ENCODE data around the gene SEMA3B.

DNA sequence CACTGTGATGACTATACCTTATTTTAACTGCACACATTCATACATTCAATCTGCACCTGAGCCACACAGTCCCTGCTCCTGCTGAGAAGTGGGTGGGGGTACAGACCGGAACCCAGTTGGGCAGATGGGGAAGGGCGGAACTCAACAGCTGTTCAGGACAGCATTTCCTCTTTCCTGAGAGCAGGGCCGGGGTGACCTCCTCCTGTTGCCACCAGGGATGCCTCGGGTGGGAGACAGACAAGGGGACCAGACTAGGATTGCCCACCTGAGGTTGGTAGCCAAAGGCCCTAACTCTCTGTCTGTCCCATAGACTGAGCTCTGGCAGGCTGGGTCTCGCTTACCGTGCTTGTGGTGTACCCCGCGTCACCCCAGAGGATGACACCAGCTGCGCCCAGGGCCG is 49.7 kb downstream of the SEMA3B start:
- TF ChIP-seq, protein P1, sequence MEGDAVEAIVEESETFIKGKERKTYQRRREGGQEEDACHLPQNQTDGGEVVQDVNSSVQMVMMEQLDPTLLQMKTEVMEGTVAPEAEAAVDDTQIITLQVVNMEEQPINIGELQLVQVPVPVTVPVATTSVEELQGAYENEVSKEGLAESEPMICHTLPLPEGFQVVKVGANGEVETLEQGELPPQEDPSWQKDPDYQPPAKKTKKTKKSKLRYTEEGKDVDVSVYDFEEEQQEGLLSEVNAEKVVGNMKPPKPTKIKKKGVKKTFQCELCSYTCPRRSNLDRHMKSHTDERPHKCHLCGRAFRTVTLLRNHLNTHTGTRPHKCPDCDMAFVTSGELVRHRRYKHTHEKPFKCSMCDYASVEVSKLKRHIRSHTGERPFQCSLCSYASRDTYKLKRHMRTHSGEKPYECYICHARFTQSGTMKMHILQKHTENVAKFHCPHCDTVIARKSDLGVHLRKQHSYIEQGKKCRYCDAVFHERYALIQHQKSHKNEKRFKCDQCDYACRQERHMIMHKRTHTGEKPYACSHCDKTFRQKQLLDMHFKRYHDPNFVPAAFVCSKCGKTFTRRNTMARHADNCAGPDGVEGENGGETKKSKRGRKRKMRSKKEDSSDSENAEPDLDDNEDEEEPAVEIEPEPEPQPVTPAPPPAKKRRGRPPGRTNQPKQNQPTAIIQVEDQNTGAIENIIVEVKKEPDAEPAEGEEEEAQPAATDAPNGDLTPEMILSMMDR (IDR thresholded peaks at IDR 0.05; ENCODE audit: low read depth, low read length, poor library complexity, severe bottlenecking) = no peak
- TF ChIP-seq EZH2phosphoT487 (IDR thresholded peaks at IDR 0.05; ENCODE audit: borderline replicate concordance, low read length) = no peak
